NCI-H2196 (cell line): Measurements from ENCODE around the gene CASZ1.

ENCODE experiments used
- DNase-seq: peaks from one replicate; lab custom pipeline; 2025; ENCODE audit not compliant: unreplicated experiment; lab: John Stamatoyannopoulos, UW

CASZ1 gene

GRCh38 chr1:10690484-10690883, 106.0 kb downstream of the CASZ1 start:
- DNase-seq: no peak

DNA sequence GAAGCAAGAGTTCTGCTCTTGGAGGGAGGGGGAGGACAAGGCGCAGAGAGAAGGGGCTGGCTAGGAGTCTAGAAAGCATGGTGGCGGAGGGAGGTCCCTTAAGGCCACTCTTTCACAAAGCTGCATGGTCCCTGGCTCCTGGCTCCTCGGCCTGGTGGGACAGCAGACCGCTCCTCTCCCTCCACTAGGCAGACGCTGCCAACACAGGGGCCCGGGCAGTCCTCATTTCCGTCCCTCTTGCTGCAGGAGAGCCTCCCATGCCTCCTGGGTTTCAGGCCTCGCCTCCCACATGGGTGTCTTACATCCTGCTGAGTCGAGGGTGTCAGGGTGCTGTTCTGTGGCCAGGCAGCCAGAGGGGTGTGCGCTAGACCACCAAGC, 108.0 kb downstream of the CASZ1 start:
- no peak for DNase-seq

DNA sequence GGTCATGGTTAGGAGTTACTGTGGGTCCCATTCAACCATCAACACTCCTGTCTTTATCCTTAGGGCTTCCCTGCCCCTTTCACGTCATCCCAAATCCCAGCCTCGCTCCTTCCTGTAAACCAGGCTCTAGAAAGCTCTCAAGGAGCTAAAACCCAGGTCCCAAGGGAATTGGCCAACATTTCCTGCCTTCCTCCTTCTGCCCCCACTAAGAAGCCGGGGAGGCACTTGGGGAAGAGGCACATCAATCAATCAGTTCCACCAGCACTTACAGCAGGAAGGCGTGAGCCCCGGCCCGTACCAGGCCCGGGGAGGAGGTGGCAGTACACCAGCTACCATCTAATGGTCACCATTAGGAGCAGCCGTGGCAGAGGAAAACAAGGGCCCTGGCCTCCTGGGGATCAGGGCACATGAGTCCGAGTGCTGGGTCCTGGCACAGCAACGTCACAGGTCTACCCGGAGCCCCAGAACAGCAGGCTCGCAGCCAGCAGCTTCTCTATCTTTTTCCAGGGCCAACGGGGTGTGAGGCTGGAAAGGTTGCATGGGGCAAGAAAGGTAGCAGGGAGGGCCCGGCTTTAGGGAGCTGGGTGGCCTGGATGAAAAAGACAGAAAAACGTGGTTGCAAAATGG, 108.6 kb downstream of the CASZ1 start:
- DNase-seq: no peak

GRCh38 chr1:10687251-10687651, 109.2 kb downstream of the CASZ1 start:
- no peak for DNase-seq

DNA sequence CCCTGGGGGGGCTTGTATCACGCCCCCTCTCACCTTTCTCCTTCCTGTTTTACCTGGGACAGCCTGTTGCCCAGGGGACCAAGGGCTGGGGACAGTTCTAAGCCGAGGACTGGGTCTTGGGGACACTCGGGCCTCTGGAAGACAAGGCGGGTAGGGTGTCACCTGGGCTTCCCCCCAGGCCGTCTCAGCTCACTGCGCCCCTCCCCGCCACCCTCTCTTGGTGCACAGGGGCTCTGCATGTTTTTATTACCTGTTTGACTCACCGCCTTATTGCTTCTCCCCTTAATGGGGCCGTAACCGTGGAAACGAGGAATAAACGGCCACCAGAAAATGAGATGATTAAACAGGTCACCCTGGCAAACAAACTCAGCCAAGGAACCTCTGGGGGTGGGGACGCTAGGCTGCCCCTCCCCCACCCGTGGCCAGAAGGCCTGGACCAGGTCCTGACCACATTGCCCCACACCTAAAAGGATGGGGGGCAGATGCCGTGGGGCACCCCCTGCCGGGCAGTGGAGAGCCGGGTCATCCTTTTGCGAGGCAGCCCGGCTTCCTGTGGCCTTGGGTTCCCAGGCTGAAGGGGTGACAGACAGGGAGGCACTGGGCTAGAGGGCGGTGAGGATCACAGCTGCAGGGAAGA, 109.9 kb downstream of the CASZ1 start:
- peak; percentile 12 for DNase-seq

DNA sequence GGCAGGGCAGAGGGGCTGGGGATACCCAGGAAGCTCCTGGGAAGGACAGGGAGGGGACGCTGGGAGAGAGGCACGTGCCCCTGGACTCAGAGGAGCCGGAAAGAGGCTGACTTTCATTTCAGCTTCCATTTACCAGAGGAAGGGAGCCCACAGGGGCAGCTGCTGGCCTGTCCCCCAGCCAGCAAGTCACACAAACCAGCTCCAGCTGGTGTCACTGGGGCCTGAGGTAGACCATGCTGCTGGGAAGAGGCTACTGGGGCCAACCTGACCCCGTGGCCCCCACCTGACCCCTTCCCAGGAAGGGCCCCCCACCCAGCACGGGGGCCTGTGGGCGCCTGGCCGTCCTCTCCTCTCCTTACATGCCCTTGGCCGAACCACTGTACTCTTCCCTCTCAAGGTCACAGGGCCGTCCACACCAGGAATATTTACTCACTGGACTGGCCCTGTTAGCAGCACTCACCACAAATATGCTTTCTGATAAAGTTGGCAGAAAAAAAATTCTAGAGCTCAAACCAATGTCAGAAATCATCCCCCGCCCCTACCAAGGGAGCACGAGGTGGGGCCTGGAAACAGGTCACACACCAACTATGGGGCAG, 110.5 kb downstream of the CASZ1 start:
- DNase-seq: no peak

- DNase-seq: no peak
These were observed 111.1 kb downstream of the CASZ1 start for GRCh38 chr1:10685196-10685807.

DNA sequence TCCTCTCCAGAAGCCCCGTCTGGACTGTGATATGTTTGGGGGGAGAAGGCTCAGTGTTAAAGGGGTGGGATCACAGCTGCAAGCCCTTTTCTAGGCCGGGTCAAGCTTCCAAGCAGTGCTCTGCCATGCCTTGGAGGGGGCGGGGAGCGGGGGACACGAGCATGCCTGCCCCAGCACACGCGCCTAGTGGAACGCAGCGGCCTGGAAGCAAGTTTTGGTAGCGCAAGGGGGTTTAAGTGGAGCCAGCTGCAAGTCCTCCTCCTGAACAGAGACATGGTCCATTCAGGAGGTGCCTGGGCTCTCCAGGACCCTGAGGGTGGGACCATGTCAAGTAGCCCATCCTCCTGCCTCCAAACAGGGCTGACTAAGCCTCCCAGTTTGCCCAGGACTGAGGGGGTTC, 112.2 kb downstream of the CASZ1 start:
- no peak for DNase-seq

DNA sequence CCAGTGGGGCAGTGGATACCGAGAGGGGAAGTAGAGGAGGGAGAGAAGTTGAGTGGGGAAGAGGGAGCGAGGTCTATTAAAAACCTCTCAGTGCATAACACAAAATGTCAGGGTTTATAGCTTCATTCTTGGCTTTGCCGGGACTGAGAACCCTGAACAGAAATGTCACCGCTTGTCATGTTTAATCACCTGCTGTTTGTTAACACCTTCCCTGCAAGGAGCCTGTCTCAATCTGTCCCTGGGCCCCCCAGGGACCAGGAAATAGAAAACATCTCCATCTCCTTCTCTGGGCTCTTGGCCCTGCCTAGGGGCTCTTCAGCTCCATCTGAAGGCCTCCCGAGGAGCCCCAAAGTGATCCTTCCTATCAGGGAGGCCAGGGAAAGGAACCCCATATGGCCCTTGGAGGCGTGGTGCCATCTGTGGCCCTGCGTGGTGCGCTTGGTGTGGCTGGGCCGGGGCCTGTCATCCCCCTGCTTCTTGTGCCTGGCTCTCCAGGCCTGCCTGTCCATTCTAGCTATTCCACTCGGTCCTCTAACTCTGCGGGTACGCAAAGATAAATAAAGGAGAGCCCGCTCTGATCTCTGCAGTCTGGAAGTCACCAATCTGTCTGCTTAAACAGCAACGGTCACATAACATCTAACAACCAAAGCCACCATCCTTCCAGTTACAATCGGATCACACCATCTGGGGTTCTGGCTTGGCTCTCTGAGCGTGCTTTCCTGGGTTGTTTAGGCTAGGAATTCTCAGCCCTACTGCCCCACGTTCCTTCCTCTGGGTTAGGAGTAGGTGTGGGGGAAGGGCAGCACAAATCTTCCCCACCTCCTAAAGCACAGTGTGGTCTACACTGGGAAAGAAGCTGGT, 113.8 kb downstream of the CASZ1 start:
- no peak for DNase-seq

- DNase-seq: no peak
These were observed 114.4 kb downstream of the CASZ1 start for GRCh38 chr1:10682108-10682445.

DNA sequence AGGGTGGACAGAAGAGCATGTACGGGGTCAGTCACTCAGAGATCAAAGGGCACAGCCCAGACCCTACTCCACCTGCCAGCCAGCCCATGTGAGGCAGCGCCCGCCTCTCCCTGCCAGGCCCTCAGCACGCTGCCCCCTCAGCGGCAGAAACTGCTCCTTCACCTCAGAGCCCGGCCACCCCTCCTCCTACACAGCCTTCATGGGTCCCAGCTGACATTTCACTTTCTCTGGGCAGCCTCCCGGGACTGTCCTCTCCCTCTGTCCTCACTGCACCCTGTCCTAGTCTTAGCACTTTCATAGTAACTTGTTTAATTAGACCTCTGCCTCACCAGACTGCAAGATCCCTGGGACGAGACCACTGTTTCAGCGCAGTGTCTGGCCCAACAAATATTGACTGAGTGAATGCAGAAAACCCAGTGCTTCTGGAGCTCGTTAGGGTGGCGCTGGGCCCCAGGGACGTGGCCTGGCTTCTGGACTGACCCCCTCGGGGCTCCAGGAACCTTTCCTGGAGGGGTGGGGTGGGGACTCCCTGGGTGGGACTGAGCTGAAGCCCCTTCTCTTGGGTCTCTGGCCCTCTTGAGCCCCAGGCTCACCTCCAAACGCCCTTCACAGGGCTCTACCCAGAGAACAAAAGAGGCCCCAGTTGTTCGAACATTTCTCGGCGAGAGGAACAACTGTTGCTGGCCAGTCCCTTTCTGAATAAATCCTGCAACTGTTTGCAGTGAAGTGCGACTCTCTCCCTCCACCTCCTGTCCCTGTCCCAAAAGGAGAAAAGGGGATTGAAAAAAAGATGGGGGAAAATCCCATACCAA, 114.9 kb downstream of the CASZ1 start:
- no peak for DNase-seq

DNA sequence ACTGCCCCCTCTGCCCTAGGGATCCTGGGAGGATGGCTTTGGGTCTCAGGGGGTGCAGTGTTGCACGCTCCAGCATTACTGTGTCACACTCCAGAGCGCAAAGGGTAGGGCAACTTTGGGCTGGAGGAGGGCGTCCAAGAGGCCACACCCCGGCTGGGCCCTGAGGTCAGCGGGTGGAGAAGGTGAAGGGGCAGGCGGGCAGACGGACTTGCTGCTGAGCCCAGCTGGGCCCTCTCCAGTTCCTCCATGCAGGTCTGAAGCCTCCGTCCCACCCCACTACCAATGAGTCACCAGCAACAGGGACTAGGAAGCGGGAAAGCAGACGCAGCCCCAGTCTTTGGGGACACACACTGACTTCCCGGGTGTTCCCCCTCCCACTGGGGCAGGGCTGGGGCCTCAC, 116.0 kb downstream of the CASZ1 start:
- DNase-seq: no peak

GRCh38 chr1:10679496-10680220, 116.8 kb downstream of the CASZ1 start:
- DNase-seq: peak; percentile 73

GRCh38 chr1:10678852-10679251, 117.6 kb downstream of the CASZ1 start:
- no peak for DNase-seq

GRCh38 chr1:10678402-10678801, 118.0 kb downstream of the CASZ1 start:
- no peak for DNase-seq

DNA sequence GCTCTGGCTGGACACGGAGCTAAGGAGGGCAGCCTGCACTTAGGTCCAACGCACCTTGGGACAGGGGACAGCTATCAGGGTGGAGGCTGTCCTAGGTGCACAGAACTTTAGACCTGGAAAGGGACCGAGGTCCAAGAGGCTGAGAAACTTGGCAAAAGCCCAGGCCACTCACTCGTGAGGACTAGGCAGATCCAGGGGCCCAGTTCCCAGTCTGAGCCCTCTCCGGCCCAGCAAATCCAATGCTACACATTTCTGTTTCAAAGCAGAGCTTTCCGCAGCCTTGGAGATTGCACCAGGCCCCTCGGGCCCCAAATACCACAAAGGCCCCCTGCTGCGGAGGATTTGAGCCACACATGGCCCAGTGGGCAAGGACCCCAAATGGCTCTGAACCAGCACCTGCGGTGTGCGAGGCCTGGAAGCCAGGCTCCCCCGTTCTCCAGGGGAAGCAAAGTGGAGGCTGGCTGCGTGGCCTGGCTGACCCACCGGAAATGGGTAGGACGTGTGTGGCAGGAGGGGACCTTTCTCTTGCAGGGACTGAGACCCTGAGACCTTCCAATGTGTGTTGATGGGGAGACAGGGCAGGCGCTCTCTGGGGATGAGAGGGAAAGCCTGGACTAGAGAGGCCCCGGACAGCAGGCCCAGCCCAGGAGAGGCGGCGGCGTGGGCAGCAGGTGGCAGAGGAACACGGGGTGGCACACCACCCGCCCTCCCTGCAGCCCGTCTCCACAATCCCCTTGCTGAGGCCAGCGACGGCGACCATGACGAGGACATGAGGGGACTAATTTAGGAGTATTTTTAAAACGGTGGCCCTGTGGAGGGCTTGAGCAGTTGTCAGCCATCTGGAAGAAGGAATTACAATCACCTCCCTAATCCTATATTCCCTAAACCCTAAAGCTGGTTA, 118.7 kb downstream of the CASZ1 start:
- no peak for DNase-seq

GRCh38 chr1:10676963-10677362, 119.5 kb downstream of the CASZ1 start:
- no peak for DNase-seq

DNA sequence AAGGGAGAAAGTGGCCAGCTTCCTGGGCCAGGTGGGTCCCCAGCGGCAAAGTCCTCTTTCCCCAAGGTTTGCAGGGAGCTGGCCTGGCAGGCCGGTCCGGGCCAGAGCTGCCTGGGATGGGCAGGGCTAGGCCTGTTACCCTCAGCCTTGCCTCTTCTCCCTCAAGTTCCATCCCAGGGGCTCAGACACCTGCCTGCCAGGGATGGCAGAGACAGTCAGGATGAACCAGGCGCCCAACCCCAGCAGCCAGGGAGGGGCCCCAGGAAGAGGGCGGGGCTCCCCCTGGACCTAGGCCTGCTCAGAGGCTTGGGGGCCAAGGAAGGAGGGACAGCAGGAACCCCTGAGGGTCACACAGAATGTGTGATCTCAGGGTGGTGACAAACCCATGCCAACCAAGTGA, 120.6 kb downstream of the CASZ1 start:
- DNase-seq: no peak
